Osteoblast (primary cell): Measurements from ENCODE around the gene FAM3B. TPM values are rescaled to one million over a fixed set of nuclear protein-coding genes. Genes with fewer than 3 reads are reported as not detected.

Experiments
- DNase-seq: peaks from one replicate; pipeline ENCODE4 v3.0.0; 2011; ENCODE audit warnings: low spot score, mixed read lengths; ENCODE audit not compliant: insufficient read length; ENCODE audit errors: missing footprints
- H2AFZ ChIP-seq: 2 replicates; pipeline ENCODE4 v1.6.0; 2011; ENCODE audit warnings: mild to moderate bottlenecking, low read length
- H3K27ac ChIP-seq: 2 replicates; pipeline ENCODE4 v1.5.1; 2011; ENCODE audit warnings: mild to moderate bottlenecking, low read depth, low read length, moderate library complexity
- H3K27me3 ChIP-seq: 2 replicates; pipeline ENCODE4 v1.6.0; 2012; ENCODE audit warnings: mild to moderate bottlenecking, control low read depth, inconsistent platforms, low read length, moderate library complexity; ENCODE audit not compliant: insufficient read depth
- H3K36me3 ChIP-seq: 2 replicates; pipeline ENCODE4 v1.5.1; 2011; ENCODE audit warnings: mild to moderate bottlenecking, low read length, control low read depth, moderate library complexity; ENCODE audit not compliant: insufficient read depth
- H3K4me1 ChIP-seq: 2 replicates; pipeline ENCODE4 v1.5.1; 2011; ENCODE audit warnings: mild to moderate bottlenecking, low read length, control low read depth, moderate library complexity; ENCODE audit not compliant: insufficient read depth
- H3K4me2 ChIP-seq: 2 replicates; pipeline ENCODE4 v1.6.0; 2011; ENCODE audit warnings: mild to moderate bottlenecking, low read length; ENCODE audit not compliant: insufficient read depth
- H3K4me3 ChIP-seq: fragments of 200-600 bp; sonication (generic); 3 replicates; pipeline ENCODE4 v1.5.1; 2012; ENCODE audit warnings: mild to moderate bottlenecking, low read length, inconsistent platforms; ENCODE audit not compliant: insufficient read depth
- H3K79me2 ChIP-seq: 2 replicates; pipeline ENCODE4 v1.6.0; 2012; ENCODE audit warnings: mild to moderate bottlenecking, low read length, control low read depth, inconsistent platforms; ENCODE audit not compliant: insufficient read depth
- H3K9me3 ChIP-seq: 2 replicates; pipeline ENCODE4 v1.5.1; 2011; ENCODE audit warnings: low read depth, low read length, control low read depth
- H4K20me1 ChIP-seq: 2 replicates; pipeline ENCODE4 v1.6.0; 2012; ENCODE audit warnings: mild to moderate bottlenecking, low read length, control low read depth; ENCODE audit not compliant: insufficient read depth
- total RNA-seq: library from RNA; depleted of rRNA; stranded (reverse); fragments of >200 nt; gene quantifications from 2 replicates; pipeline ENCODE4 v1.2.3, GENCODE V29; 2012
- TF ChIP-seq, protein P1 (sequence below): IDR thresholded peaks from 2 replicates; pipeline ENCODE4 v1.5.1; 2011; ENCODE audit warnings: mild to moderate bottlenecking, low read depth, low read length, moderate library complexity; ENCODE audit errors: extremely low read depth

Gene FAM3B
- total RNA-seq, 1 donor = not detected

GRCh38 chr21:41362605-41363369, 46.2 kb downstream of the FAM3B start:
- H3K9me3 ChIP-seq = no peaks in the 10 kb centered on the region
- peaks cover 13% of the 10 kb centered on the region for H3K4me1 ChIP-seq
- TF ChIP-seq, protein P1, sequence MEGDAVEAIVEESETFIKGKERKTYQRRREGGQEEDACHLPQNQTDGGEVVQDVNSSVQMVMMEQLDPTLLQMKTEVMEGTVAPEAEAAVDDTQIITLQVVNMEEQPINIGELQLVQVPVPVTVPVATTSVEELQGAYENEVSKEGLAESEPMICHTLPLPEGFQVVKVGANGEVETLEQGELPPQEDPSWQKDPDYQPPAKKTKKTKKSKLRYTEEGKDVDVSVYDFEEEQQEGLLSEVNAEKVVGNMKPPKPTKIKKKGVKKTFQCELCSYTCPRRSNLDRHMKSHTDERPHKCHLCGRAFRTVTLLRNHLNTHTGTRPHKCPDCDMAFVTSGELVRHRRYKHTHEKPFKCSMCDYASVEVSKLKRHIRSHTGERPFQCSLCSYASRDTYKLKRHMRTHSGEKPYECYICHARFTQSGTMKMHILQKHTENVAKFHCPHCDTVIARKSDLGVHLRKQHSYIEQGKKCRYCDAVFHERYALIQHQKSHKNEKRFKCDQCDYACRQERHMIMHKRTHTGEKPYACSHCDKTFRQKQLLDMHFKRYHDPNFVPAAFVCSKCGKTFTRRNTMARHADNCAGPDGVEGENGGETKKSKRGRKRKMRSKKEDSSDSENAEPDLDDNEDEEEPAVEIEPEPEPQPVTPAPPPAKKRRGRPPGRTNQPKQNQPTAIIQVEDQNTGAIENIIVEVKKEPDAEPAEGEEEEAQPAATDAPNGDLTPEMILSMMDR = no peak
- H3K27me3 ChIP-seq = no peaks in the 10 kb centered on the region
- H3K4me3 ChIP-seq = peak overlapping the region; percentile 60
- H2AFZ ChIP-seq = peak overlapping the region; percentile 81
- H3K79me2 ChIP-seq = no peaks in the 10 kb centered on the region
- peak overlapping the region; percentile 68 for H3K27ac ChIP-seq
- H3K4me2 ChIP-seq = peak overlapping the region; percentile 70
- no peaks in the 10 kb centered on the region for H3K36me3 ChIP-seq
- H4K20me1 ChIP-seq = no peaks in the 10 kb centered on the region
- DNase-seq = peak; percentile 38

DNA sequence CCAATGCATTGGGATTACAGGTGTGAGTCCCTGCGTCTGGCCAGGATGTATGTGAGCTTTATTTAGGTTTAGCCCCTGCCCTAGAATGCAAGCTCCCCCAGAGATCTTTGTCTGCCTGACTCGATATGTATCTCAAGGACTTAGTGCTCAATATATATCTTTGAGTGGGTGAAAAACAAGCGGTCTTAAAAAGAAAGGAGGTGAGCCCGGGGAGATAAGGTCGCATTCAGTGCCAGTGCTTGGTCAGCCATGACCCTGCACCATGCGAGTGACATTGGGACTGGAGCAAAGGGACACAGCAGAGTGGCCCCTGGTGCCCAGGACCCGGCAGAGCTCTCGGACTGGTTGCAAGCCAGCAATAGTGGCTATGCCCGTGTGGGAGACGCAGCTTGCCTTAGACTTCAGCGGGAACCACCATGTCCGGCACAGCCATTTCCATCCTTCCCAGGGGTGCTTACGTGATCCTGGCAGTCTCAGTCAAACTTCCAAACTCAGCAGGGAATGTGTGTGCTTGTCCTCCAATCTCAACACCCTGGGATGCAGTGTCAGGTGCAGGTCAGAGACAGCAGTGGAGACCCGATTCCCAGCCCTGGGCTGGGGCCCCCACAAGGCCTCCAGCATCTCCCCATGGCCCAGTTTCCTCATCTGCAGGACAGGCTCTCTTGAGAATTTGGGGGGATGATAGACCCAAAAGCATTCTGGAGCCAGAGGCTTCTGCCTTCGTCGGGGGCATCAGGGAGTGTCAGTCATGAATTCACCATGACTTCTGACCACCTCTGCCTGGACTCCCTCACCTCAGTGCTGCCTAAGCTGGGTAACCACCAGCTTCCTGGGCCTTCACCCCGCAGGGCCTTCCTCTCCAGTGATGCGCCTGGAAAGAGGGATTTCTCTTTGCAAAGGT, 47.0 kb downstream of the FAM3B start:
- peaks cover 13% of the 10 kb centered on the region for H3K4me1 ChIP-seq
- no peaks in the 10 kb centered on the region for H3K9me3 ChIP-seq
- no peak overlapping the region for H3K27ac ChIP-seq
- H3K4me2 ChIP-seq = no peak overlapping the region
- TF ChIP-seq, protein P1 = no peak
- H4K20me1 ChIP-seq = no peaks in the 10 kb centered on the region
- no peaks in the 10 kb centered on the region for H3K79me2 ChIP-seq
- DNase-seq = peak; percentile 43
- H3K36me3 ChIP-seq = no peaks in the 10 kb centered on the region
- no peaks in the 10 kb centered on the region for H3K27me3 ChIP-seq
- H3K4me3 ChIP-seq = no peak overlapping the region
- H2AFZ ChIP-seq = no peak overlapping the region

DNA sequence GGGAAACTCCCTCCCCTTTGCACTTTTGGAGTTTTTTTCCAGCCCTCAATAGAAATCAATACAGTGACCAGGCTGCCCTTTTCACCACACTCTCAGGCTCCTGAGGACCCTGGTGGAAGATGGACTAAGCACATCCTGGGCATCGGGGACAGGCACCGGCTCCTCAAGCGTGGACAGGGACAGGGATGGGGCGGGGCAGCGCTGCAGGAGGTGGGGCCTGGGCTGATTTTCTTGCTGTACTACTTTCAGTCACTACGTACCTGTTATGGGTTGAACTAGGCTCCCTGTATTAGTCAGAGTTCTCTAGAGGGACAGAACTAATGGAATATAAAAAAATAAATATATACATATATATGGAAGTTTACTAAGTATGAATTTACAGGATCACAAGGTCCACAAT, 47.7 kb downstream of the FAM3B start:
- Histone ChIP-seq H3K27ac (no peak overlapping the region), H4K20me1 (no peaks in the 10 kb centered on the region), H3K4me3 (no peak overlapping the region), H3K79me2 (no peaks in the 10 kb centered on the region), H2AFZ (no peak overlapping the region), H3K36me3 (no peaks in the 10 kb centered on the region), H3K4me1 (peaks cover 13% of the 10 kb centered on the region), H3K9me3 (no peaks in the 10 kb centered on the region), H3K4me2 (no peak overlapping the region), H3K27me3 (peaks cover 6% of the 10 kb centered on the region)
- TF ChIP-seq, protein P1 = no peak
- no peak for DNase-seq
